HEK293 (cell line): Measurements from ENCODE around the gene TMEM238.

ENCODE experiments used
- ATF2 ChIP-seq: fragments of 450-650 bp; formaldehyde crosslinking; IDR thresholded peaks from 2 replicates; pipeline ENCODE4 v1.5.1; 2016; ENCODE audit warnings: missing biosample characterization, missing genetic modification characterization, low read depth
- GLIS2 ChIP-seq: fragments of 450-650 bp; formaldehyde crosslinking; IDR thresholded peaks from 2 replicates; pipeline ENCODE4 v1.5.1; 2016; ENCODE audit warnings: missing biosample characterization, missing genetic modification characterization
- KLF8 ChIP-seq: fragments of 450-650 bp; formaldehyde crosslinking; IDR thresholded peaks from 2 replicates; pipeline ENCODE4 v1.5.1; 2016; ENCODE audit warnings: missing biosample characterization, missing genetic modification characterization
- PBX3 ChIP-seq: sonication (generic); formaldehyde crosslinking; IDR thresholded peaks from 2 replicates; pipeline ENCODE4 v1.8.1; 2022; ENCODE audit warnings: mild to moderate bottlenecking, moderate library complexity, missing genetic modification reagents
- REPIN1 ChIP-seq: fragments of 450-650 bp; formaldehyde crosslinking; IDR thresholded peaks from 2 replicates; pipeline ENCODE4 v1.5.1; 2017; ENCODE audit warnings: missing biosample characterization, missing genetic modification characterization, low read depth
- SP7 ChIP-seq: fragments of 450-650 bp; formaldehyde crosslinking; IDR thresholded peaks from 2 replicates; pipeline ENCODE4 v1.5.1; 2016; ENCODE audit warnings: missing biosample characterization, missing genetic modification characterization
- YY1 ChIP-seq: fragments of 450-650 bp; formaldehyde crosslinking; IDR thresholded peaks from 2 replicates; pipeline ENCODE4 v1.5.1; 2018; ENCODE audit warnings: missing biosample characterization, missing genetic modification characterization
- ZBTB21 ChIP-seq: fragments of 450-650 bp; formaldehyde crosslinking; IDR thresholded peaks from 2 replicates; pipeline ENCODE4 v1.5.1; 2017; ENCODE audit warnings: missing biosample characterization, missing genetic modification characterization
- ZBTB48 ChIP-seq: fragments of 450-650 bp; formaldehyde crosslinking; IDR thresholded peaks from 2 replicates; pipeline ENCODE4 v1.5.1; 2016; ENCODE audit warnings: missing biosample characterization, missing genetic modification characterization
- ZFP3 ChIP-seq: fragments of 450-650 bp; formaldehyde crosslinking; IDR thresholded peaks from 2 replicates; pipeline ENCODE4 v1.5.1; 2016; ENCODE audit warnings: low read depth, missing biosample characterization, missing genetic modification characterization
- ZFP41 ChIP-seq: fragments of 450-650 bp; formaldehyde crosslinking; IDR thresholded peaks from 2 replicates; pipeline ENCODE4 v1.5.1; 2016; ENCODE audit warnings: missing biosample characterization, missing genetic modification characterization, borderline replicate concordance
- ZNF10 ChIP-seq: fragments of 450-650 bp; formaldehyde crosslinking; IDR thresholded peaks from 2 replicates; pipeline ENCODE4 v1.5.1; 2017; ENCODE audit warnings: missing biosample characterization, missing genetic modification characterization
- ZNF114 ChIP-seq: fragments of 450-650 bp; formaldehyde crosslinking; IDR thresholded peaks from 2 replicates; pipeline ENCODE4 v1.5.0; 2017; ENCODE audit warnings: missing biosample characterization, missing genetic modification characterization
- ZNF146 ChIP-seq: fragments of 450-650 bp; formaldehyde crosslinking; IDR thresholded peaks from 2 replicates; pipeline ENCODE4 v1.5.1; 2016; ENCODE audit warnings: missing biosample characterization, missing genetic modification characterization
- ZNF155 ChIP-seq: fragments of 450-650 bp; formaldehyde crosslinking; IDR thresholded peaks from 2 replicates; pipeline ENCODE4 v1.5.1; 2016; ENCODE audit warnings: missing biosample characterization, missing genetic modification characterization
- ZNF157 ChIP-seq: fragments of 450-650 bp; formaldehyde crosslinking; IDR thresholded peaks from 2 replicates; pipeline ENCODE4 v1.5.1; 2016; ENCODE audit warnings: missing biosample characterization, missing genetic modification characterization
- ZNF16 ChIP-seq: fragments of 450-650 bp; formaldehyde crosslinking; IDR thresholded peaks from 2 replicates; pipeline ENCODE4 v1.5.1; 2016; ENCODE audit warnings: low read depth, missing biosample characterization, missing genetic modification characterization
- ZNF175 ChIP-seq: fragments of 450-650 bp; formaldehyde crosslinking; IDR thresholded peaks from 2 replicates; pipeline ENCODE4 v1.5.1; 2016; ENCODE audit warnings: missing biosample characterization, missing genetic modification characterization
- ZNF2 ChIP-seq: fragments of 450-650 bp; formaldehyde crosslinking; IDR thresholded peaks from 2 replicates; pipeline ENCODE4 v1.5.1; 2016; ENCODE audit warnings: missing biosample characterization, missing genetic modification characterization
- ZNF223 ChIP-seq: fragments of 450-650 bp; formaldehyde crosslinking; IDR thresholded peaks from 2 replicates; pipeline ENCODE4 v1.5.1; 2016; ENCODE audit warnings: missing biosample characterization, missing genetic modification characterization
- ZNF24 ChIP-seq: fragments of 450-650 bp; formaldehyde crosslinking; IDR thresholded peaks from 2 replicates; pipeline ENCODE4 v1.5.1; 2016; ENCODE audit warnings: missing biosample characterization, missing genetic modification characterization
- ZNF324 ChIP-seq: fragments of 450-650 bp; formaldehyde crosslinking; IDR thresholded peaks from 2 replicates; pipeline ENCODE4 v1.5.1; 2016; ENCODE audit warnings: missing biosample characterization, missing genetic modification characterization
- ZNF354C ChIP-seq: fragments of 450-650 bp; formaldehyde crosslinking; IDR thresholded peaks from 2 replicates; pipeline ENCODE4 v1.5.1; 2016; ENCODE audit warnings: missing biosample characterization, missing genetic modification characterization, low read depth, borderline replicate concordance
- ZNF398 ChIP-seq: fragments of 450-650 bp; formaldehyde crosslinking; IDR thresholded peaks from 2 replicates; pipeline ENCODE4 v1.5.1; 2017; ENCODE audit warnings: missing biosample characterization, missing genetic modification characterization
- ZNF449 ChIP-seq: fragments of 450-650 bp; formaldehyde crosslinking; IDR thresholded peaks from 2 replicates; pipeline ENCODE4 v1.5.1; 2017; ENCODE audit warnings: missing biosample characterization, mild to moderate bottlenecking, missing genetic modification characterization, moderate library complexity
- ZNF513 ChIP-seq: fragments of 450-650 bp; IDR thresholded peaks from 2 replicates; pipeline ENCODE4 v1.5.1; 2018; ENCODE audit warnings: missing biosample characterization, missing genetic modification characterization
- ZNF544 ChIP-seq: fragments of 450-650 bp; formaldehyde crosslinking; IDR thresholded peaks from 2 replicates; pipeline ENCODE4 v1.5.0; 2017; ENCODE audit warnings: missing biosample characterization, missing genetic modification characterization
- ZNF596 ChIP-seq: fragments of 450-650 bp; IDR thresholded peaks from 2 replicates; pipeline ENCODE4 v1.5.0; 2018; ENCODE audit warnings: missing biosample characterization, mild to moderate bottlenecking, missing genetic modification characterization, moderate library complexity
- ZNF600 ChIP-seq: fragments of 450-650 bp; formaldehyde crosslinking; IDR thresholded peaks from 2 replicates; pipeline ENCODE4 v1.5.1; 2016; ENCODE audit warnings: missing biosample characterization, missing genetic modification characterization
- ZNF624 ChIP-seq: fragments of 450-650 bp; formaldehyde crosslinking; IDR thresholded peaks from 2 replicates; pipeline ENCODE4 v1.5.1; 2017; ENCODE audit warnings: missing biosample characterization, missing genetic modification characterization
- ZNF629 ChIP-seq: fragments of 450-650 bp; formaldehyde crosslinking; IDR thresholded peaks from 2 replicates; pipeline ENCODE4 v1.5.1; 2017; ENCODE audit warnings: missing biosample characterization, missing genetic modification characterization
- ZNF677 ChIP-seq: fragments of 450-650 bp; IDR thresholded peaks from 2 replicates; pipeline ENCODE4 v1.5.0; 2018; ENCODE audit warnings: missing biosample characterization, mild to moderate bottlenecking, missing genetic modification characterization, moderate library complexity
- ZNF776 ChIP-seq: fragments of 450-650 bp; formaldehyde crosslinking; IDR thresholded peaks from 2 replicates; pipeline ENCODE4 v1.5.0; 2017; ENCODE audit warnings: missing biosample characterization, missing genetic modification characterization, borderline replicate concordance
- ZSCAN16 ChIP-seq: fragments of 450-650 bp; formaldehyde crosslinking; IDR thresholded peaks from 2 replicates; pipeline ENCODE4 v1.5.1; 2016; ENCODE audit warnings: missing biosample characterization, missing genetic modification characterization
- ZSCAN23 ChIP-seq: fragments of 450-650 bp; formaldehyde crosslinking; IDR thresholded peaks from 2 replicates; pipeline ENCODE4 v1.5.1; 2016; ENCODE audit warnings: missing biosample characterization, missing genetic modification characterization

The TMEM238 gene

GRCh38 chr19:55372316-55373081 lies 11.6 kb downstream of the TMEM238 start (continued):
- TF ChIP-seq ZNF24 (tag by site-specific recombination) (0 out of 2 replicates have a peak, but pooled peaks have one; percentile 18), ZNF600 (tag by site-specific recombination) (no peak), ZNF146 (tag by site-specific recombination) (no peak), ZNF677 (tag by site-specific recombination) (no peak), ZNF2 (no peak), ZNF776 (tag by site-specific recombination) (no peak), ZNF223 (tag by site-specific recombination) (no peak), ZFP3 (tag by site-specific recombination) (no peak), ZNF544 (tag by site-specific recombination) (no peak), ZNF16 (no peak), ZSCAN16 (tag by site-specific recombination) (no peak), YY1 (no peak), ZNF175 (tag by site-specific recombination) (no peak), REPIN1 (tag by site-specific recombination) (no peak), ZNF157 (tag by site-specific recombination) (no peak), ZFP41 (tag by site-specific recombination) (no peak), ZNF114 (tag by site-specific recombination) (no peak), ZNF449 (no peak), ZNF10 (tag by site-specific recombination) (0 out of 2 replicates have a peak, but pooled peaks have one; percentile 26), ZSCAN23 (tag by site-specific recombination) (no peak), ZBTB48 (tag by site-specific recombination) (no peak), ZNF629 (tag by site-specific recombination) (peak; percentile 79), ZBTB21 (0 out of 2 replicates have a peak, but pooled peaks have one; percentile 46), SP7 (peak; percentile 43), ZNF624 (tag by site-specific recombination) (no peak), ZNF398 (tag by site-specific recombination) (peak; percentile 95), PBX3 (no peak), GLIS2 (tag by site-specific recombination) (peak; percentile 85), ZNF324 (tag by site-specific recombination) (no peak), ZNF155 (tag by site-specific recombination) (no peak), ATF2 (peak; percentile 76), KLF8 (tag by site-specific recombination) (no peak), ZNF513 (no peak), ZNF354C (tag by site-specific recombination) (no peak), ZNF596 (tag by site-specific recombination) (no peak)
